Stimulated activated CD4-positive, alpha-beta T cell treated with anti-CD3 and anti-CD28 coated beads, Interleukin-15, amount 100 ng/mL, for 24 hours (primary cell): Measurements from ENCODE around the gene ATP5F1C.
"Not testable (repeated sequence)": the region's sequence is repeated elsewhere in the genome, so short reads cannot be mapped to it uniquely, and the experiment has no call there.

Experiments used
- DNase-seq: peaks from one replicate; pipeline ENCODE4 v3.0.0-alpha.2; 2020

Gene ATP5F1C

GRCh38 chr10:7794251-7795026 is 6.5 kb downstream of the ATP5F1C start:
- no peak for DNase-seq

- no peak for DNase-seq
Observed at GRCh38 chr10:7795605-7796004, 7.6 kb downstream of the ATP5F1C start.

GRCh38 chr10:7797582-7797981 is 9.6 kb downstream of the ATP5F1C start:
- DNase-seq, result peak; percentile 12

GRCh38 chr10:7802606-7803005 is 14.6 kb downstream of the ATP5F1C start:
- DNase-seq, result no peak

DNA sequence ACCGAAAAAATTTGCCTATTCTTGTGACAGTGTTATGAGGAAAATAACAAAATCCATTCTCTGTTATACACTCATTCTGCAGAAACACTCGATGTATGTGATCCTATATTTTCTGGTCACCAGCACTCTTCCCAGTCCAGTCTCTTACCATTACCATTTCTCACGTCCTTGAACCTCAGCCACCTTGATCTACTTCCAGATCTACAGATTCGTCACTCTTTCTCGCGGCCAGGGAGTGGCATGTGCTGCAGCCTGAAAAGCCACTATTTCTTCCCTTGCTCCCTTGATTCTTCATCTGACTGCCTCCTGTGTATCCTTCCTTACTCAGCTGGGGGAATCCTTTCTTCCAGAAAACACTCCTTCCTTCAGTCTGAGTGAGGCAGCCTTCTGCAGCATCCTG is 16.2 kb downstream of the ATP5F1C start:
- no peak for DNase-seq

DNA sequence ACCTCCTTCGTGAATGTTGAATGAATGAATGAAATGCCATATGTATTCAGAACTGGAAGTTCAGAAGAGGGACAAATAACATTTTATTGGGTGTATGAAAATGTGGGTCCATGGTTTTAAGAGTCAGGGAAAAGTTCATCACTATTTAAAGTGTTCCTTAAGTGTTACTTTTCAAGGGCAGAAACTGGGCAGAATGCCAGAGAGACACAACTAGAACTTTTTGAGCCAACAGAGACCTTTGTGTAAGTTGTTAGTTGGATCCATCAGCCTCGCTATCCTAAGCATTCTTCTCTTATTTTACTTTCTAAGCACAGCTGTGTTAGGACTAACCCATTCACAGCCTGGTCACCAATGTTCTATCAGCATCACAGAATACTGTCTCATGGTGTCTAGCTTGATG is 16.8 kb downstream of the ATP5F1C start:
- no peak for DNase-seq

DNA sequence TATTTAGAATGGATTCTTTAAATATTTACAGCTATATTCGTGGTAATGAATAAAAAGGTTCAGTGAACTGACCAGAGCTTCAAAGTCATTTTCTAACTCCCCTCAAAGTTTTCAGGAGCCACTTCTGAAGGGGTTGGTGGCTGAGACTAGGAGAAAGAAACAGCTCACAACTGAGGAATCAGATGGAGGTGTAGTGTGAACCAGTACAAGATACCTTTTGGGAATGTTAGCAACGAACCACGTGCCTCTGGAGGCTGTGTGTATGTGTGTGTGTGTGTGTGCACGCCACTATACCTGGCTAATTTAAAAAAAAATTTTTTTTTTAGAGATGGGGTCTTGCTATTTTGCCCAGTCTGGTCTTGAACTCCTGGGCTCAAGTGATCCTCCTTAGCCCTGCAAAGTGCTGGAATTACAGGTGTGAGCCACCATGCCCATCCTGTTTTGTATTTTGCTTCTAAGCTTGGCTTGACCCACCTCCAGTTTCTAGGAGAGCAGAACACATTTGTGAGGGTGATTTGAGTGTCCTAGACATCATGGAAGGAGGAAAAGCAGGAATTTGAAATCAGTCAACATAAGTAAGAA is 20.8 kb downstream of the ATP5F1C start:
- DNase-seq, result no peak

GRCh38 chr10:7810443-7810842 is 22.5 kb downstream of the ATP5F1C start:
- DNase-seq, result no peak

DNA sequence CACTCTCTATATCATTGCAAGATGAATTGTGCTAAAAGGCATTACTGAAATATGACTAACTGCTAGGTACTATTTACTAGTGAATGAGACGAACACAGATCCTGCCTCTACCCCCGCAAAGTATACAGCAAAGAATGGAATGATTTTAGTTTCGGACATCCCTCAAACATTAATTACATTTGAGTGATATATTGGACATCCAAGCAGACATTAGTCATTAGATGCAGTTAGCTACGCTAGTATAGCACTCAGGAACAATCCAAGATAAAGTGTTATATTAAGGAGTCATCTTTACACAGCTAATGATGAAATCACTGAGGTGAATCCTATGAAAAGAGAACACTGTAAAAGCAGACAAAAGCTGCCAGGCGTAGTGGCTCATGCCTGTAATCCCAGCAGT is 23.0 kb downstream of the ATP5F1C start:
- DNase-seq, result no peak

- DNase-seq, result not testable (repeated sequence)
Observed at GRCh38 chr10:7811743-7812142, 23.8 kb downstream of the ATP5F1C start.

GRCh38 chr10:7813481-7813880 is 25.5 kb downstream of the ATP5F1C start:
- DNase-seq, result no peak

DNA sequence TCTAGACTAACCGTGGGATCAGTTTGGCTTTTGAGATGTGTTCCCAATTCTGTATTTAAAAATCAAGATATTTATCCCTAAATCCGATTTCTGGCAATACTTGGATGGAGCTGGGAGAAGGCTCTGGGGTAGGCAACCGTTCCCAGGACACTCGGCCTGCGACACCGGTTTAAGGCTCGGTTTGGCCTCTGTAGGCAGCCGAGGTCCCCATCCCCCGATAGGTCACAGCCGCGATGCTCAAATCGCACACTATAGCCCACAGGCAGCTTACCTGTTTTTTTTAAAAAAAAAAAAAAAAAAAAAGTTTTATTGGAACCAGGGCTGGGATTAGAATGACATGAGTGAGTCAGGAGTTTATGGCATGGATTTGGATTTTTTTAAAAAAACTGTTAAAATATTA is 29.6 kb downstream of the ATP5F1C start:
- DNase-seq, result no peak

DNA sequence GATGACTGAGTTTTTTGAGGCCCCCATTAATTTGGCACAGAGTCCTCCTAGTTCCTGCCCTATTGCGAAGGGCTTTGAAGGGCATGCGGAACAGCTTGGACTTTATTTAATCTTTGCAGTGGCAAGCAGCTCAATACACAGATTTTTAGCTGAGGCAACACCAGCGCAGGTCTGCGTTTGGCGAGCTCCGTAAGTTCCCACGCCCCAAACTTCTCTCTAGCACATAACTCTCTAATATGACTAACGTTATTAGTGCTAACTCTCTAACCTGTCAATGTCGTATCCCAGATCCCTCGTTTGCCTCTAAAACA is 30.0 kb downstream of the ATP5F1C start:
- no peak for DNase-seq

- DNase-seq, result peak; percentile 95
Observed at GRCh38 chr10:7818295-7819120, 30.5 kb downstream of the ATP5F1C start, which contains the start of gene TAF3. Gene TAF3, plus strand, starts transcription at chr10:7818505. Its CDS starts 205 bp downstream, at chr10:7818710.

- peak; percentile 37 for DNase-seq
Observed at GRCh38 chr10:7819121-7819460, 31.1 kb downstream of the ATP5F1C start.

DNA sequence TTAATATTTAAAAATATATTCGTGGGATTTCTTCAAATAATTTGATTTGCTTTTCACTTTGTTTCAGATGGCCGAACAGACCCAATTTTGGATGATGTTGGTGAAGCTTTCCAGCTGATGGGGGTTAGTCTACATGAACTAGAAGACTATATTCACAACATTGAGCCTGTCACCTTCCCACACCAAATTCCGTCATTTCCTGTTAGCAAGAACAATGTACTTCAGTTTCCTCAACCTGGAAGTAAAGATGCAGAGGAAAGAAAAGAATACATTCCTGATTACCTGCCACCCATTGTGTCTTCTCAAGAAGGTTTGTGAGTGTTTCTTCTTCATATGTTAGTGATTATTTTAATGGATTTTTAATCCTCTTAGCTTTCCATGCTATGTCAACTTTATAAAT is 36.3 kb downstream of the ATP5F1C start:
- DNase-seq, result no peak

DNA sequence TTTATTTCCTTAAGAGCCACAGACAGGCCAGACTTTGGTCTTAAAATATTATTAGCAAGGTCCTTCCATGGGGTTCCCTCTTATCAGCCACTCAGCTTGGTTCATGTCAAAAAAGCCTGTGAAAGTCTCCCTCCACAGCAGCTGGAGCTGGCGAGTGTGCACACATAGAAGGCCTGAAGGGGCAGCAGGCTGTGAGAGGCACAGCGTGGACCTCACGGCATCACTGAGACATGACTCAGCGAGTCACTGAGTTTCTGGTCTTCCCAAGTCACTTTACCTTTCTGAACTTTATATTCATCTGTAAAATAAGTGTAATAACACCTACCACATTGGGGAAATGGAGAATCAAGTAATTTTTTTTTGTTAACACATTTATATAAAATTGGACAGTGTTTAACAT is 39.0 kb downstream of the ATP5F1C start:
- peak; percentile 20 for DNase-seq

GRCh38 chr10:7829289-7829834 is 41.4 kb downstream of the ATP5F1C start:
- no peak for DNase-seq

DNA sequence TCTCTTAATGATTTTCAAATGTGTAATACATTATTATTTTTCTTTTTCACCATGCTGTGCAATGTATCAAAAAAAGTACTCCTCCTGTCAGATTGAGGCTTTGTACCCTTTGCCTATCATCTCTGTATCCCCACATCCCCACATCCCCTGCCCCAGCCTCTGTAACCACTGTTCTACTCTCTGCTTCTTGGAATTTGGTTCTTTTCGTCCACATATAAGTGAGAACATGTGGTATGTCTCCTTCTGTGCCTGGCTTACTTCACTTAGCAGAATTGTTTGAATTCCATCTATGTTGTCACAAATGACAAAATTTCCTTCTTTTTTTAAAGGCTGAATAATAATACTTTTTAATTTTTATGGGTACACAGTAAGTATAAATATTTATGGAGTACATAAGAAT is 44.1 kb downstream of the ATP5F1C start:
- DNase-seq, result no peak

- DNase-seq, result no peak
Observed at GRCh38 chr10:7833210-7833609, 45.2 kb downstream of the ATP5F1C start.

- DNase-seq, result no peak
Observed at GRCh38 chr10:7834262-7834661, 46.3 kb downstream of the ATP5F1C start.

GRCh38 chr10:7836571-7836970 is 48.6 kb downstream of the ATP5F1C start:
- DNase-seq, result no peak

- DNase-seq, result no peak
Observed at GRCh38 chr10:7846591-7846990, 58.6 kb downstream of the ATP5F1C start.
